Left ventricle myocardium superior (tissue), 1 donor: ENCODE results near the gene VTI1A. TPM values are rescaled to one million over a fixed set of nuclear protein-coding genes. Genes with fewer than 3 reads are reported as not detected.

Source experiments
- ATAC-seq: fragments of 200-7000 bp; cut with Tn5 transposase; one replicate; pipeline ENCODE4 v1.9.1; 2020; ENCODE audit warnings: mild to moderate bottlenecking, moderate library complexity
- DNase-seq: peaks from one replicate; pipeline ENCODE4 v3.0.0-alpha.2; 2020
- intact Hi-C: fragments of 100-400 bp; cut with micrococcal nuclease; formaldehyde crosslinking; loops from one replicate; pipeline ENCODE4 v1.11.0; 2022
- total RNA-seq: library from RNA; stranded (reverse); fragmentation: NEBNext Ultra II Directional; extraction: Animal tissue kit (Norgen Biotek cat#: 25700); gene quantifications from one replicate; pipeline ENCODE4 v1.2.1, GENCODE V29; 2021
- donor health status: DM: no; HTN: yes; CAD: no; lungs with severe emphysema.

Gene VTI1A
- total RNA-seq, 1 donor from 2014 or later, result 22.9 TPM

DNA sequence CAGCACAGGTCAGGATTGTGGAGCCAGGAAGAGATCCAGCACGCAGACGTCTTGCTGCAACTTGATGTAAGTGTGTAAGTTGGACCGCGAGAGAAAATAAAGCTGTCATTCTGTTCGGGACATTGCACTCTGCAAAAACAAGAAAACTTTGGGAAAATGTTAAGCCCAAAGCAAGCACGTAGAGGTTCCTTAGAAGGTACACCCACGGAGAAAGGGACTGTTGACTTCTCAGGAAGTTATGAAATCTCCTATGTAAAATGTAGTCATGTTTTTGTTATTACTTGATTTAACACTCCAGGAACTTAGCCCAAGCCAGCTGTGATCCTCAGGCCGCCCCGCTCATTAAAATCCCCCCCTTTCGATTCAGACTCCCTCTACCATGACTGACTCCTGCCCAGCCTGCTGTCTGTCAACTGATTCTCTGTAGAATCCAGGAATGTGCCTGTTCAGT lies 307.0 kb downstream of the VTI1A start:
- ATAC-seq (peak; percentile 49), DNase-seq (no peak)
- intact Hi-C loops, result no loop called here

DNA sequence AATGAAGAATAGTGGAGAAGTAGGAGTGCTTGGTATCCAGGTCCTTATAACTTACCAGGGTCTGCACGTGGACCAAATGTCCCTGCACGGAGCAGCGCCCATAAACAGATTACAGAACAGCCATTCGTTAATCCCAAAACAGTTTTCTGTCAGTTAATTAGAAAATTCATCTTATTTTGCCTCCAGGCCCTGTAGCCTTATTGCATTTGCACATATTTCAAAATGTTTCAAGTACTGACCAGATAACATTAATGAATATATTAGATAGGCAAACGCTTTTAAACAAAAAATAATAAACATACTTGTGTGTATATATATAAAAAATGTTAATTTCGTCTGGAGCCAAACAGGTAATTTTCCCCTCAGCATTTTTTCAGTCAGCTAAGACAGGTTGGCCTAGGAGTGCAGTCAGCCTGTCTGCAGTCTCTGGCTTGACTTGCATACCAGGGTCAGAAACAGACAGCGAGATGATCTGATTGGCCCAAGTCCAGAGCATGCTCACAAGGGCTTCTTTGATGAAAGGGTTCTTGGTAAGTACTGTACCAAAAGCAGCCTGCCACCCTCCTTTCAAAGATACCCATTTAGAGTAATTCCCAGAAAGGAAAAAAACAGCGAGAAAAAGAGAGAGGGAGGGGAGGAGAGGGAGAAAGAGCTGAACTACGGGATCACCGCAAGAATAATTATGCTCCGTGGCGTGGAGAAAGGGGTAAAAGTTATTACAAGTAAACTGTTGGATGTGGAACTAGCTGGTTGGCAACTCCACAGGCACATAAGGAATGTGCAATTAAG lies 308.6 kb downstream of the VTI1A start:
- intact Hi-C loops, result no loop called here
- DNase-seq (no peak), ATAC-seq (no peak)

DNA sequence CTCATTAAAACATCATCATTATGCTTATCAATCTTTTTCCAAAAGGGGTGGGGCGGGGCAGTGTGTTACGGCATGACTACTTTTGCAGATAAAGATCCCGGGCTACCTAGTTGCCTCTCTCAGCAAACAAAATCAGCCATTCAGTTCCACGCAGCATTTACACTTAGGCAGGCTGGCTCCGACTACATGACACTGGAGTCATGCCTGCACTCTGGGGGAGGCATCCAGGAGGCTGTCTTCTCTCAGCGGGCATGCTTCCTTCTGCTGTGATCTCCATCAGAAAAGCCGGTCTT lies 309.2 kb downstream of the VTI1A start:
- intact Hi-C loops, result no loop called here
- DNase-seq (no peak), ATAC-seq (no peak)

- ATAC-seq (no peak), DNase-seq (no peak)
- intact Hi-C loops, result no loop called here
Measured at GRCh38 chr10:112758961-112759360, 311.9 kb downstream of the VTI1A start.

GRCh38 chr10:112759496-112759895 lies 312.5 kb downstream of the VTI1A start:
- DNase-seq (no peak), ATAC-seq (no peak)
- intact Hi-C loops, result no loop called here

- ATAC-seq (no peak), DNase-seq (no peak)
- intact Hi-C loops, result no loop called here
Measured at GRCh38 chr10:112761256-112761655, 314.2 kb downstream of the VTI1A start.

DNA sequence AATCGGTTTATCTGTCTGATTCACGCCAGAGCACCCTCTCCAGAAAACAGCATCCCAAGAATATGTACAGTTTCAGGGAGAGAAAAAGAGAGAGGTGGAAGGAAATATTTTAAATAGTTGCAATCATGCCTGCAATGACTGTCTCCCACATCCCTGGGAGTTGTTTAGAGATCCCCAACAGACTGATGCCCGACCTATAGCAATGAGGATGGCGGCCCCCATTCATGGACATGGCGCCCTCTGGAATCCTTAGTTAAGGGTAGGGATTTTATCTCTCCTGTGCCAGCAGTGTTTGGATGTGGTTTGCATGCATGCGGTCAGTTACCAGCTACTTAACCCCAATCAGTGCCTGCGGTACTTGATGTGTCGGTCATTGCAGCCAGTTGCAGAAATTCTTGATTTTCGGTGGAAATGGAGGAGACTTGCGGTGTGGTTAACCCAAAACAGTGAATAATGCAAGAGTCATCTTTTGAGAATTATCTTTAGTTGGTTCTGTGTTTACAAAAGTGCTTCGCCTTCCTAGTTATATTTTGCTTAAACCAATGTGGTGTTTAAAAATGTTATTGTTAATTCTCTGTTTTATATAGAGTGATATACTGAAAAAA lies 317.0 kb downstream of the VTI1A start:
- ATAC-seq (no peak), DNase-seq (no peak)
- intact Hi-C loops, result no loop called here

- DNase-seq (no peak), ATAC-seq (no peak)
- intact Hi-C loops, result no loop called here
Measured at GRCh38 chr10:112765717-112766235, 318.8 kb downstream of the VTI1A start.

DNA sequence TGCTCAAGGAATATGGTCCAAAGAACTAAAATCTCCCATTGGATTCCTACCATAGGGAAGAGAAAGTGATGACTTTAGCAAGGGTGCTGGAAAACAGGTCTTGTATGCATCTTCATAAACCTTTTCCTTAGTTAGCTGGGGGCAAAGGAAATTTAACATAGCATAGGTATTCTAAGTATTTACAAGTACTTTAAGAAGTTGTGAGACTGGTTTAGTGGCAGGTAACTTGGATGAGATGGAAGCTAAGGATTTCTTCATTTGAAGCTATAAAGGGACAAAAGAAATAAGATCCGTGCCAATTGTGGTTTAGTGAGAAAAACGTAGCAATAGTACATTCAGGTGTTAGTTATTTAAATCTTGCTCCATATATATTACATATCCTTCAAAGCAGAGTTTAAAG lies 319.6 kb downstream of the VTI1A start:
- intact Hi-C loops, result no loop called here
- DNase-seq (no peak), ATAC-seq (no peak)

DNA sequence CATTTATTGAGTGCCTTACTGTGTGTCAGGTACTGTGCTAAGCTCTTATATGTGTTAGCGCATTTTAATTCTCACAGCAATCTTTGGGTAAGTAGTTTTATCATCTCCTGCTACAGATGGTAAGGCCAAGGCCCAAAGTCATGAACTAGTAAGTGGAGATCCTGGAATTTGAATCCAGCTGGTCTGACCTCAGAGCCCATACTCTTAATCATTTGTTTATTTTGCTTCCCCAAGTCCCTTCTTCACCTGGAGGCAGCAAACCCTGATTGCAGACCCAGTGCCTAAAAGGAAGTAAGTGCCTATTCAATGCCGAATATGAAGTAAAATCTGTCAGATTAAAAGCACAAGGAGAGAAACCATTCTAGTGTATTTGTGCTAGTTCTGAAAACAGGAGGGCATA lies 320.1 kb downstream of the VTI1A start:
- ATAC-seq (no peak), DNase-seq (no peak)
- intact Hi-C loops, result no loop called here

- DNase-seq, result no peak
- no peak for ATAC-seq
- intact Hi-C loops, result no loop called here
Measured at GRCh38 chr10:112768121-112768520, 321.1 kb downstream of the VTI1A start.

GRCh38 chr10:112769081-112769480 lies 322.1 kb downstream of the VTI1A start:
- intact Hi-C loops, result no loop called here
- DNase-seq, result no peak
- ATAC-seq, result no peak

DNA sequence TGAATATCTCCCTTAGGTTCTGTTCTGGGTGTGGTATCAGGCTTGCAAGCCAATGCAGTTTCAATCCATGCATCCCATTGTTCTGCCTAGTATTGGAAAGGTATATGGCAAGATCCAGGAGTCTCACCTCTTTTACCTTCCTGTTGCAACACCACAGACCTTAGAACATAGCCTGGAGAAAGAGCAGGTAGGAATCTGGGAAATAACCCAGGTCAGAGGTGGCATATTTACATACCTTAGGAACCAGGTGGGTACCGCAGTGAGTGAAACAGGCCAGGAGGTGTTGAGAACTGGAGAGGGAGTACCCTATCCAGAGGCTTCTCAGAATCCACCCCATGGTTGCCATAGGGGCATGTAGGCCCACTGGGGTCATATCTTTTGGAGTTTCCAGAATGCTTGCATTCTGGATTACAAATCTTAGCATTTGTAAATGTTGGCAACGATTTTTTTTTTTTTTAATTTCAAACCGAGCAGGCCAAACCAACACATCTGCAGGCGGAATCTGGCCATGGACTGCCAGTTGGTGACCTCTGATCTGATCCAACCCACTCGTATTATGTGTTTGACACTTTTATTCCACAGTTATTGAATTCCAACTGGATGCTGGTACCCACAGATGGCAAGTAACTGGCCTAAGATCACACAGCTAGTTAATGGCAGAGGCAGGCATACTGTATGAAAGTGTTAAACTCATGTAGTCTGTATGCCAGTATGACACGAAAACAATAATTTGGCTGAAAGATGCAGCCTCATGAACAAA lies 322.8 kb downstream of the VTI1A start:
- DNase-seq (no peak), ATAC-seq (no peak)
- intact Hi-C loops, result no loop called here

GRCh38 chr10:112771733-112772132 lies 324.7 kb downstream of the VTI1A start:
- DNase-seq, result no peak
- no peak for ATAC-seq
- intact Hi-C loops, result no loop called here

GRCh38 chr10:112773783-112774182 lies 326.8 kb downstream of the VTI1A start:
- DNase-seq (no peak), ATAC-seq (no peak)
- intact Hi-C loops, result no loop called here

DNA sequence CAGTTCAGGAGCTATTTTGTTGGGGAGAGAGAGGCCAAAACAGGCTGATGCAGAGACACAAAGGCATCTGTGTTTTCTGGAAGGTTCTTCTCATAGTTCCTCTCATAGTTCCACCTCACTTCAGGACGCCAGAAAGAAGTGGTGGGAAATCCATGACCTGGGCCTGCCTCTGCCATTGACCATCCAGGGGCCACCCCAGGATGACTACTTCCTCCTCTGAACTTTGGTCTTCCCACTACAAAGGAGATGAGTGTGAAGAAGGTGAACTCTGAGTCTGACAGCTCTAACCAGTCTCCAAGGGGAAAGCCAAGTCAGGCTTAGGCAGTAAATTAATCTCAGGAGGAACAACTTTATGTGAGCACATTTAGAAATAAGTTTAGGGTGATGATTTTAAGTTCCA lies 327.2 kb downstream of the VTI1A start:
- DNase-seq (no peak), ATAC-seq (no peak)
- intact Hi-C loops, result no loop called here

GRCh38 chr10:112774798-112775197 lies 327.8 kb downstream of the VTI1A start:
- intact Hi-C loops, result no loop called here
- DNase-seq (no peak), ATAC-seq (no peak)

DNA sequence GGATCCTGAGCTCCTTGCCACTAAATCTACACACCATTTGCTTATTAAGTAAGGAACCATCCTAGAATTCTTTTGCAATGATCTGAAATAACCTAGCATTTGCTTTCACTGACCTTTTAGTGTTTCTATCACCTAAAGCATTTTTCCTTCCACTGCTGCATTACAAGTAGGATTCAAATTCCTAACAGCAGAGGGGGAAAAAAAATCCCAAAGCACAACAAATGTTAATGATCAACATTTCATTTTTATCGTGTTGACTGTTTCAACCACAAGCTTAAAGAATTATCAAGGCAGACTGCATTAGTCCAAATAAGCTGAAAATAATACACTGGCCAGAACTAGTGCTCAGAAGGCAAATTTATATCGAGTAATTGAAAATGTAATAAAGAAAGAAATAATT lies 328.4 kb downstream of the VTI1A start:
- intact Hi-C loops, result no loop called here
- no peak for DNase-seq
- no peak for ATAC-seq

DNA sequence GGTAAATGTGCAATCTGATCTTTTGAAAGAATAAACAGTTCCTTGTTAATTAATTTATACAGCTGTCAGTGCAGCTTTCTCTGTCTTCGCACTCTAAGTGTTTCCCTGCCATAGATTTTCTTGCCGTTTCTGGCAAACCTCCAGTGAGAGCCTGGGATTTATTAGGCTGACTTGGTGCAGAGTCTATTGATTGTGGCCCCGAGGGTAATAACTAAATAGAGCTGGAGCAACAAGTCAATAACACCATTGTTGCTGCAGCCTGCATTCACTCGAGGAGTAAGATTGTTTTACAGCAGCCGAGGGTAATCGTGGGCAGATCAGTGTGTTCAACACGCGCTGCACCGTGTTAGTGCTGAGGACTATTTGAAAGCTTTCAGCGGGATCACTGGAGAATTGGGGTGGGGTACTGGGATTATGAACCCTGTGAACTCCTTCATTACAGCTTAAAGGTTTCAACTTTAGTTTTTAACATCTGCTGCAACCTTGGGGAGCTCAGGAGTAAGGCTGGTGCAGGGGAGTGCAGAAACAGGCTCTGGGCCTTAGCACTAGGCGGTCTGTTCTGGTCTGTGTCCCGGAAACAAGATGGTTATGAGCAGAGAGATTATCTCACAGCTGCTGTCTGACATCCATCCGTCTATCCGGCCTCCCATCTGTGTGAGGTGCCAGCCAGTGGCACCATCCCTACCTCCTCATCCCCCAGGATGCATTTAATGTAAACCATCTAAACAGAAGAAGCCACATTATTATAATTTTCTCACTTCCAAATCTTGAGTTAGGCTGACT lies 329.1 kb downstream of the VTI1A start:
- ATAC-seq, result no peak
- no peak for DNase-seq
- intact Hi-C loops, result no loop called here

GRCh38 chr10:112778579-112778978 lies 331.6 kb downstream of the VTI1A start:
- DNase-seq, result no peak
- ATAC-seq, result no peak
- intact Hi-C loops, result no loop called here
